NCI-H345 treated with DMSO at 0.1 percent for 48 hours (cell line): ENCODE measurements around the gene NTN1.
"Not testable (repeated sequence)": the region's sequence is repeated elsewhere in the genome, so short reads cannot be mapped to it uniquely, and the experiment has no call there.

Source experiments
- DNase-seq: peaks from one replicate; lab custom pipeline; 2025; ENCODE audit not compliant: unreplicated experiment; lab: John Stamatoyannopoulos, UW

Gene NTN1

GRCh38 chr17:9241774-9242496 lies 220.6 kb downstream of the NTN1 start:
- no peak for DNase-seq

- no peak for DNase-seq
Measured at GRCh38 chr17:9242497-9242881, 221.2 kb downstream of the NTN1 start.

GRCh38 chr17:9242983-9243382 lies 221.7 kb downstream of the NTN1 start:
- DNase-seq = no peak

- no peak for DNase-seq
Measured at GRCh38 chr17:9244066-9245052, 223.0 kb downstream of the NTN1 start.

- DNase-seq = no peak
Measured at GRCh38 chr17:9247401-9247938, 226.2 kb downstream of the NTN1 start.

- no peak for DNase-seq
Measured at GRCh38 chr17:9249245-9249953, 228.1 kb downstream of the NTN1 start.

- DNase-seq = no peak
Measured at GRCh38 chr17:9251273-9251672, 230.0 kb downstream of the NTN1 start.

- no peak for DNase-seq
Measured at GRCh38 chr17:9253308-9253707, 232.0 kb downstream of the NTN1 start.

GRCh38 chr17:9254841-9255240 lies 233.5 kb downstream of the NTN1 start:
- no peak for DNase-seq

- DNase-seq = no peak
Measured at GRCh38 chr17:9255833-9256232, 234.5 kb downstream of the NTN1 start.

GRCh38 chr17:9256361-9256750 lies 235.0 kb downstream of the NTN1 start:
- no peak for DNase-seq

- DNase-seq = peak; percentile 7
Measured at GRCh38 chr17:9256751-9257629, 235.7 kb downstream of the NTN1 start.

GRCh38 chr17:9257630-9257965 lies 236.3 kb downstream of the NTN1 start:
- not testable (repeated sequence) for DNase-seq

- peak; percentile 27 for DNase-seq
Measured at GRCh38 chr17:9258115-9259015, 237.1 kb downstream of the NTN1 start.

GRCh38 chr17:9259419-9259818 lies 238.1 kb downstream of the NTN1 start:
- no peak for DNase-seq

- DNase-seq = no peak
Measured at GRCh38 chr17:9261081-9262012, 240.0 kb downstream of the NTN1 start.

- DNase-seq = no peak
Measured at GRCh38 chr17:9266031-9266680, 244.8 kb downstream of the NTN1 start.

GRCh38 chr17:9266697-9267117 lies 245.4 kb downstream of the NTN1 start:
- DNase-seq = no peak
